GM12875 (cell line): ENCODE measurements around the gene KCNJ10.

Experiments
- H3K4me3 ChIP-seq: one replicate; pipeline ENCODE4 v1.5.1; 2011; ENCODE audit warnings: low read depth, low read length, control low read depth
- CTCF ChIP-seq: IDR thresholded peaks from 2 replicates; pipeline ENCODE4 v1.5.1; 2011; ENCODE audit warnings: low read depth, mild to moderate bottlenecking, control low read depth, inconsistent platforms, low read length, moderate library complexity, borderline replicate concordance; ENCODE audit not compliant: insufficient read depth

Gene KCNJ10

GRCh38 chr1:160064746-160065145, 5.2 kb downstream of the KCNJ10 start:
- H3K4me3 ChIP-seq = no peak overlapping the region
- TF ChIP-seq CTCF = no peak

GRCh38 chr1:160064164-160064563, 5.8 kb downstream of the KCNJ10 start:
- TF ChIP-seq CTCF = no peak
- H3K4me3 ChIP-seq = no peak overlapping the region

- TF ChIP-seq CTCF = no peak
Measured at GRCh38 chr1:160063176-160063575, 6.8 kb downstream of the KCNJ10 start.

GRCh38 chr1:160062230-160062532, 7.8 kb downstream of the KCNJ10 start:
- no peak overlapping the region for H3K4me3 ChIP-seq
- TF ChIP-seq CTCF = no peak

More at GRCh38 chr1:160063176-160063575, 6.8 kb downstream of the KCNJ10 start:
- H3K4me3 ChIP-seq = no peak overlapping the region

GRCh38 chr1:160061369-160062229, 8.4 kb downstream of the KCNJ10 start:
- H3K4me3 ChIP-seq = no peak overlapping the region
- TF ChIP-seq CTCF = peak; percentile 8; the same call in 1 of the 2 replicates

GRCh38 chr1:160058087-160058486, 11.9 kb downstream of the KCNJ10 start:
- 0 out of 2 replicates have a peak, but pooled peaks have one; percentile 10 for TF ChIP-seq CTCF
- H3K4me3 ChIP-seq = no peak overlapping the region

GRCh38 chr1:160056648-160057169, 13.3 kb downstream of the KCNJ10 start:
- no peak overlapping the region for H3K4me3 ChIP-seq
- TF ChIP-seq CTCF = no peak
